Kidney epithelial cell (primary cell): ENCODE data around the gene KRTAP12-4. TPM values are rescaled to one million over a fixed set of nuclear protein-coding genes. Genes with fewer than 3 reads are reported as not detected.
"Not testable (repeated sequence)": the region's sequence is repeated elsewhere in the genome, so short reads cannot be mapped to it uniquely, and the experiment has no call there.

Experiments
- DNase-seq: peaks from one replicate; pipeline ENCODE4 v3.0.0-alpha.2; 2010; ENCODE audit warnings: low read depth
- H3K27me3 ChIP-seq: 2 replicates; pipeline ENCODE4 v1.6.0; 2011; ENCODE audit warnings: low read length; ENCODE audit not compliant: control insufficient read depth, insufficient read depth
- H3K36me3 ChIP-seq: 2 replicates; pipeline ENCODE4 v1.5.1; 2011; ENCODE audit warnings: low read length; ENCODE audit not compliant: control insufficient read depth, insufficient read depth
- H3K4me3 ChIP-seq: 2 replicates; pipeline ENCODE4 v1.5.1; 2011; ENCODE audit warnings: low read depth, mild to moderate bottlenecking, control low read depth, low read length
- CTCF ChIP-seq: IDR thresholded peaks from 2 replicates; pipeline ENCODE4 v1.5.1; 2011; ENCODE audit warnings: mild to moderate bottlenecking, moderate library complexity, low read length, control low read depth, inconsistent platforms; ENCODE audit not compliant: insufficient read depth, poor library complexity, severe bottlenecking
- total RNA-seq: library from RNA; depleted of rRNA; stranded (reverse); fragments of >200 nt; gene quantifications from 2 replicates; pipeline ENCODE4 v1.2.3, GENCODE V29; 2015

Gene KRTAP12-4
- total RNA-seq, 1 donor from 2014 or later, result not detected

DNA sequence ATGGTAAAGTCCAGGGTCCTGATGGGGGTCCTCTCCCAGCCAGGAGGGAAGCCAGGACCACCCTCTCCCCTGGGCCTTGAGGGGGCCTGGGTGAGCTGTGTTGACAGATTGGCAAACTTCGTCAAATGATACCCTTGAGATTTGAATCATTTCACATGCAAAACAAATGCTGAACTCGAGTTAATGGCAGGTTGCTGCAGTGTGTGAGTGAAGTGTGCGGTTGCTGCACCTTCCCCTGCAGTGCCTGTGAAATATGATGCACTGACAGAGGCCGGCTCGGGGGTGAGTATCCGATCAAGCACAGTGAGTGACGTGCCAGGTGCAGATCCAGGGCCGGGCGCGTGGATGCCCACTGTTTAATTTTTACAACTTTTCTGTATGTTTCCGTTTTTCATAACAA, 33.2 kb upstream of the KRTAP12-4 start:
- Histone ChIP-seq H3K27me3 (peaks cover 6% of the 10 kb centered on the region), H3K36me3 (no peaks in the 10 kb centered on the region), H3K4me3 (no peak overlapping the region)
- DNase-seq, result no peak
- TF ChIP-seq CTCF, result no peak

GRCh38 chr21:44686843-44687561, 32.5 kb upstream of the KRTAP12-4 start:
- DNase-seq, result no peak
- no peaks in the 10 kb centered on the region for H3K36me3 ChIP-seq
- no peak overlapping the region for H3K4me3 ChIP-seq
- peaks cover 7% of the 10 kb centered on the region for H3K27me3 ChIP-seq
- TF ChIP-seq CTCF, result no peak

GRCh38 chr21:44686000-44686781, 31.7 kb upstream of the KRTAP12-4 start:
- Histone ChIP-seq H3K4me3 (no peak overlapping the region), H3K27me3 (peaks cover 10% of the 10 kb centered on the region), H3K36me3 (no peaks in the 10 kb centered on the region)
- no peak for TF ChIP-seq CTCF
- no peak for DNase-seq

DNA sequence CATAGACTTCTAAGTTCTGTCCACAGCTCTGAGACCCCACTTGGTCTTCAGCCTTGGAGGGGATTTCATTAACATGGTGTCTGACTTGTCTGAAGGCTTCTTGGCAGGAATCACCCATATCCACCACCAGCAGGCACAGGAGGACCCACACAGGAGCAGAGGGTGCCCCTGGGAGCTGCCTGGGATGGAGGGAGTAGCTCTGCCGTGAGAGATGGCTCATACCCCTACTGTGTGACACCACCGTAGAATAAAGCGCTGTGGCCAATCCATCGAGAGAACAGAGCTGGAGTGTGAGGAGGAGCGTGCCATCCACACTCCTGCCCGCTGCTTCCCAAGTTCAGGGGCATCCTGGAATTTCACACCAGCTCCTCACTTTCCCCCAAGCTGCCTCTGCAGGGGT, 30.6 kb upstream of the KRTAP12-4 start:
- H3K36me3 ChIP-seq, DNase-seq, H3K4me3 ChIP-seq, H3K27me3 ChIP-seq: not testable (repeated sequence)

DNA sequence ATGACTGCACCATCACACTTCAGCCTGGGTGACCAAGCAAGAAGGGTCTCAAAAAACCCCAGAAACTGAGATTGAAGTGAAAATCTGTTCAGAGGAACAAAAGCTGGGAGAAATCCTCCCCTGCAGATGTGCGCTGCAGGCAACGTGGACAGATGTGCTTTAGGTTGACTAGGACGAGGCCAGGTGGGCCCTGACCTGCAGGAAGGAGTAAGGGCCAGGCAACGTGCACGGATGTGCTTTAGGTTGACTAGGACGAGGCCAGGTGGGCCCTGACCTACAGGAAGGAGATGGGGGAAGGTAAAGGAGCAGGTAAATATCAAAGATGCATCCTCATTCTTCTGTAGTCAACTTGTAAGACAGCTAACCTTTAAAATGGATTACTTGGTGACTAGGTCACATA, 30.0 kb upstream of the KRTAP12-4 start:
- H3K27me3 ChIP-seq, result peaks cover 10% of the 10 kb centered on the region
- no peaks in the 10 kb centered on the region for H3K36me3 ChIP-seq
- no peak overlapping the region for H3K4me3 ChIP-seq
- DNase-seq, result no peak
- TF ChIP-seq CTCF, result no peak

GRCh38 chr21:44684077-44684476, 29.6 kb upstream of the KRTAP12-4 start:
- no peaks in the 10 kb centered on the region for H3K36me3 ChIP-seq
- TF ChIP-seq CTCF, result no peak
- DNase-seq, result no peak
- H3K27me3 ChIP-seq, result peaks cover 10% of the 10 kb centered on the region
- H3K4me3 ChIP-seq, result no peak overlapping the region
